ENCODE data around the gene GAPT.

DNA sequence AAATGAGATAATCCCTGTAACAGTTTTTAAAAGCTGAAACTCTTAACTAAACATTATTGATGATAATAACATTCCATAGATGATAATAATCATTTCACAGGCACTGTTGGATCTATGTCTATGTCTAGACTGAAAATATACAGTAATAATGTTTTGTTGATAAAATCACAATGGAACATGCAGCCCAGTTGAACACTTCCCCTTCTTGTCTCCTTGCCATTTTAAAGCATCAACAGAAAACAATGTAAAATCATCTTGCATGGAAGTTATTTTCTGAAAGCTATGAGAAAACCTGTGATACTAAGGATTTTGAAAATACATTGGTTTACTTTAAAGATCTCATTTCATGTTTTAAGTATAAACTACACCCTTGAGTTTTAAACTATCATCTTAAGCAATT, 1.9 kb downstream of the GAPT start:
- TF ChIP-seq, protein P1, sequence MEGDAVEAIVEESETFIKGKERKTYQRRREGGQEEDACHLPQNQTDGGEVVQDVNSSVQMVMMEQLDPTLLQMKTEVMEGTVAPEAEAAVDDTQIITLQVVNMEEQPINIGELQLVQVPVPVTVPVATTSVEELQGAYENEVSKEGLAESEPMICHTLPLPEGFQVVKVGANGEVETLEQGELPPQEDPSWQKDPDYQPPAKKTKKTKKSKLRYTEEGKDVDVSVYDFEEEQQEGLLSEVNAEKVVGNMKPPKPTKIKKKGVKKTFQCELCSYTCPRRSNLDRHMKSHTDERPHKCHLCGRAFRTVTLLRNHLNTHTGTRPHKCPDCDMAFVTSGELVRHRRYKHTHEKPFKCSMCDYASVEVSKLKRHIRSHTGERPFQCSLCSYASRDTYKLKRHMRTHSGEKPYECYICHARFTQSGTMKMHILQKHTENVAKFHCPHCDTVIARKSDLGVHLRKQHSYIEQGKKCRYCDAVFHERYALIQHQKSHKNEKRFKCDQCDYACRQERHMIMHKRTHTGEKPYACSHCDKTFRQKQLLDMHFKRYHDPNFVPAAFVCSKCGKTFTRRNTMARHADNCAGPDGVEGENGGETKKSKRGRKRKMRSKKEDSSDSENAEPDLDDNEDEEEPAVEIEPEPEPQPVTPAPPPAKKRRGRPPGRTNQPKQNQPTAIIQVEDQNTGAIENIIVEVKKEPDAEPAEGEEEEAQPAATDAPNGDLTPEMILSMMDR (IDR thresholded peaks at IDR 0.05; ENCODE audit: low read depth, low read length, missing input control) = no peak
- TF ChIP-seq GABPA (IDR thresholded peaks at IDR 0.05 in 1 of 2, conservative IDR thresholded peaks at IDR 0.05 in 1 of 2) = no peak
- TF ChIP-seq TAF1 (conservative IDR thresholded peaks at IDR 0.05) = no peak
- no peak for TF ChIP-seq YY1 (IDR thresholded peaks at IDR 0.05)
- TF ChIP-seq SP1 (IDR thresholded peaks at IDR 0.05) = no peak
- no peak for TF ChIP-seq RAD21 (IDR thresholded peaks at IDR 0.05)
- no peak for TF ChIP-seq HNF4G (IDR thresholded peaks at IDR 0.05)
- TF ChIP-seq HNF4A (conservative IDR thresholded peaks at IDR 0.05) = no peak
